HG02623 (cell line): ENCODE data around the gene STARD8.
"Not testable (repeated sequence)": the region's sequence is repeated elsewhere in the genome, so short reads cannot be mapped to it uniquely, and the experiment has no call there.

Experiments
- ATAC-seq: cut with Tn5 transposase; IDR thresholded peaks from one replicate; pipeline ENCODE4 v1.9.1; 2021; ENCODE audit warnings: moderate library complexity; ENCODE audit not compliant: unreplicated experiment

STARD8 gene

DNA sequence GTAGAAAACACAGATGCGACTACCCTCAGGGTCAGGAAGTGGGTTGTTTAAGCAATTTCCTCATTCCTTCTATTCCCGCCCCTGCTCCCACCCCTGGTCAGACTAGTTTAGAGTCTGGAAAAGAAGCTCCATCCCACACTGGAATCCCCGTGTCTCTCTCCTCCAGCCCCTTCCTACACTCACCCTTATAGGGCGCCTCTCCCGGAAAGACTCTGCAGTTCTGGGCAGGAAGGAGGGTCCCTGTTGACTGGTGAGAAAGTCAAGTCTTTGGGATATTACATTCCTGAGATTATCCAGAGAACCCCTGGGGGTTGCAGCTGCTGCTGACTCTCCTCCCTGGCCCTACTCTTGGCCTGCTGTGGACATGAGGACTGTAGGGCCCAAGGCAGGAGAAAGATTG, 11.9 kb downstream of the STARD8 start:
- no peak for ATAC-seq

DNA sequence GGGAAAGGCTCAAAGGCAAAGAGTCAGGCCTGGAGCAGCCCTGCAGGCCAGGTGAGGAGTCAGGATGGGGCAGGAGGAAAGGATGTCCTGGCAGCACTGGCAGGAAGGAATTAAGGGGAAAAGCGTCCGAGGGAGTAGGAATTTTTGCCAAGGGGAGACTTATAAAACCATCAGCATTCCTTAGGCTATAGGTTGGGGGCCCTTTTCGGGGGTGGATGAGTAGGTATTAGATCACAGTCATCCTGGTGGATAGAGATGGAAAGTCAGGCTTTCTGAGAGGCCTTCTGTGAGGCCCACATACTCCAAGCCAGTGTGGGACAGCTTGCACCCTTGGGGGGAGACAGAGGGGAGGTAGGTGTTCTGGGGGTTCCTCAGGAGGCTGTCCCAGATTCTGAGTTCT, 12.3 kb downstream of the STARD8 start:
- ATAC-seq: no peak

DNA sequence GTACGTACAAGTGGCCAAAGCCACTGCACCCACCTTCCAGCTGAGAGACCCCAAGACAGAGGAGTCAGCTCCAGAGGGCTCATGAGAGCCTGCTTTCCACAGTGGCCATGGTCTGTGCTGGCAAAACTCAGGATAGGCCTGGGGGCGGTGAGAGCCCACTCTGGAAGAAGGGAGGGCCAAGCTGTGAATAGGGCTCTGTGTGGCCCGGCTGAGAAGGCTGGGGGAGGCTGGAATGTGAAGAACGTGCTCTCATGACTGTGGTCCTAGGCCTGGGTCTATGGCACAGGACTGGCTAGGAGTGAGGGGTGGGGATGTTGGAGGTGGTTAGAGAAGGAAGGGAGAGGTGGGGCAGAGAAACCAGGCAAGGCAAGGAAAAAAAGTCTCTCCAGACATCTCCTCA, 13.3 kb downstream of the STARD8 start:
- no peak for ATAC-seq

DNA sequence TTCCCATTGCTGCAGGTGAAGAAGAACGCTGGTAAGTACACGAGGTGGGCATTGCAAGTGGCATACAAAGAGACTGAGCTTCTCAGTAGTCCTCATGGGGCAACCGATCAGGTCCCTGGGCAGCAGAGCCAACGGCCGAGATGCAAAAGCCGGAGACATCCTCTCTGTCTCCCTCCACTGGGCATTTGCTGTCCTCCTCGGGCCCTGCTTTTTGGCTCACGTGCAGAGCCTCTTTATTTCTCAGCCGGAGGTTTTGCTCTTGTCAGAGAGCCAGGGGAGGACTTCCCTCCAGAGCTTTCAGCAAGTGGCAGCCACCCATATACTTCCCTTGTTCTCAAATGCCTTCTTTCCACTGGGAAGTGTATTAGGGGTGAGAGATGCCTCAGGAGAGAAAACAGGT, 18.0 kb downstream of the STARD8 start:
- ATAC-seq: no peak

DNA sequence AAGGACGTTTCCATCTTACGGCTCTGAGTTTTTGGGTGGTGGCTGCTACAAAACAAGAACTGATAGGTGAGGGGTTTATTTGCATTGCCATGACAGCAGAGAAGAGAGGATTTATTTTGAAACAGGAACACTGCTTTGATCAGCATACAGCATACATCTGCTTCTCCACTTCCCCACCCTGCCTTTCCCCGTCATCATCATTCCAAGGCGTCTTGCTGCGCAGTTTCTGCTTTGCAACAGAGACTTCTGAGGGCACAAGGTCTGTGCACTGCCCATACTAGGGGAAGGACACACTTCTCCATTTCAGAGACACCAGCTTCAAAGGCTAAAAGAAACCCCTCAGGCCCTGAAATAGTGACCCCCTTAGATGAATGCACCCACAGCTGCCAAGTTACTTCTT, 19.1 kb downstream of the STARD8 start:
- no peak for ATAC-seq

DNA sequence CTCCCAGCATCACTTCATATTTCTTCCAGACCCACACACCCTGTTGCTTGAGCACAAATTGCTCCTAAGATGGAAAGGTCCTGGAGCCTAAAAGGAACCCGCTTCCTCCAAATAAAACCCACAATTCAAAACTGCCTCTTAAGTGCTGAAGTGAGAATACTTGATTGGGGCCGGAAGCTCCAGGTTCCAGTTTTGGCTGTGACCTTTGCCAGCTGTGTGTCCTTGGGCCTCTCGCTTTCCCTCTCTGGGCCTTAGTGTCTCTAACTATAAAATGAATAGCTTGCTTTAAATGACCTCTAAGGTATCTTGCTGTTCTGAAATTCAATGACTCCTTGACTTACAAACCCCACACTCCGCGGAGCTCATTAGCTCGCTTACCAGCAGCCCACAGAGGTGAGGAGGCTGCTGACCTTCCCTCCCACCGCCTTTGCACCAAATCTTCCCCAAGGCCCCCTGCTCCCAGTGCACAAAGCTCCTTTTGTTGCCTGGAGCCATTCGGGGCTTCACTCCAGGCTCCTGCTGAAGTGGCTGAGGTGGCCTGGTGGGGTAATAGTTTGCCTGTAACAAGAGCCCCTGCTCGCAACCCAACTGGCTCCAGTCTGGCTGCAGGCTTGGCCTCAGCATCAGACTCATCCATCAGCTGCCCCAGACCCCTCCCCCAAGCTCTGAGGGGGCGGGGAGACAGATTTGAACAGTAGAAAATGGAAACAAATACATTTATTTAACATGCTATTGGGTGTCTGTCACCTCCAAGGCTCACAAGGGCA, 21.8 kb downstream of the STARD8 start:
- no peak for ATAC-seq

DNA sequence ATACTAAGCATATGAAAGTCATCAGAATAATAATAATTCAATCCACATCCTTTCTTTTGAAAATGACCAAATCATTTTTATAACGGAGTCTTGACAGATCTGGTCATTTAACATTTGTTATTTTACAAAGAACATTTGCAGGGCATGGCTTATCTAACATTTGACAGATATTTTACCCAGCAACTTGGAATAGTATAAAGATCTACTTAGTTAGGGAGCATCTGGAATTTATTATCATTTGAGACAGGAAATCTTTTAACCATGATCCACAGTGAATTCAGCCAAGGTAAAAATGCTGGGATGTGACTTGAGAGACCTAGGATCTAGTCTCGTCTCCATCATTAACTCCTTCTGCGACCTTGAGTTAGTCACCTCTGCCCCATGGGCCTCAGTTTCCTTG, 22.4 kb downstream of the STARD8 start:
- ATAC-seq: no peak

DNA sequence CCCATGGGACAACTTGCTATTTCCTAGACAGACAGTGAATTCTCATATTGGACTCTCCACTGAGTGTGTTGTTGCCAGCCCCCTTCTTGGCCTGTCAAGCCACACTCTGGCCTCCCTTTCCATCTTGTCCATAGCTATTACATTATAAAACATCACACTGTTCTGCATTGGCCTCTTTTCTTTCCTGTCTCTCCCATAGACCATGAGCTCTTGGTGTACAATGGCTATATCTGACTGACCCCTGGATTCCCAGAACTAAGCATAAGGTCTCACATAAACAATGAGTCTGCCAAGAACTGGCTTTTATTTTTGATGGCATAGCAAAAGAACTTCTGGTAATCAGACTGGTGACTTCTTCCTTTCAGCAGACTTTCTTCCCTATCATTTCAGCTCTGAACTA, 23.8 kb downstream of the STARD8 start:
- no peak for ATAC-seq

DNA sequence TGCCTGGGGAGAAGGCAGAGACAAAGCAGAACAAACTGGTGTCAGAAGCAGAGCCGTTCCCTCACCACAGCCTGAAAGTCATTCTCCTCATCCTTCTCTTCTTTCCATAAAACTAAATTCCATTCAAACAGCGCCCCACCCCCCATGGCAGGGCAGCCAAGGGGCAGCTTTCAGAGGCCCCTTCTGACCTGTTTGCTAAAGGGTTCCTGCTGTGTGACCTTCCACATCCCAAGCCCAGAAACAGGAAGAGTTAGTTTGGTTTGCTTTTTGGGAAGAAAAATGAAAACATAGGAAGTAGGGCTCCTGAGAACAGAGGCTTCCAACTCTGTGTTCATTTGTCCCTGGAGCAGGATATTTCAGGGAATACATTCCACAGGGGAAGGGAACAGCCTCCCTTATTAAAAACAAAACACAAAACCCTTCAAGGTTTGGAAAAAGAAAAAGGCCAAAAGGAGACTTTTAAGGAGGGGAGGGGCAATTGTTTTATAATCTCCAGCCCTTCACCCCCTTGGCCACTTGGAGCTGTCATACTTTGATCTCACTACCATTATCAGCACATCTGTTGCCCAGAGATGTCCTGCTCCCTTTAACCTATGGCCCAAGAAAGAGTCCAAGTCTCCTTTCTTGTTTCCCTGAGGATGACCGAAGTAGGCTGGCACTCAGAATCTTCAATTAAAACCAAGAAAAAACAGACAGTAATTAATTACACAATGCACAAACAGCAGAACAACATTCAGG, 25.3 kb downstream of the STARD8 start:
- no peak for ATAC-seq

DNA sequence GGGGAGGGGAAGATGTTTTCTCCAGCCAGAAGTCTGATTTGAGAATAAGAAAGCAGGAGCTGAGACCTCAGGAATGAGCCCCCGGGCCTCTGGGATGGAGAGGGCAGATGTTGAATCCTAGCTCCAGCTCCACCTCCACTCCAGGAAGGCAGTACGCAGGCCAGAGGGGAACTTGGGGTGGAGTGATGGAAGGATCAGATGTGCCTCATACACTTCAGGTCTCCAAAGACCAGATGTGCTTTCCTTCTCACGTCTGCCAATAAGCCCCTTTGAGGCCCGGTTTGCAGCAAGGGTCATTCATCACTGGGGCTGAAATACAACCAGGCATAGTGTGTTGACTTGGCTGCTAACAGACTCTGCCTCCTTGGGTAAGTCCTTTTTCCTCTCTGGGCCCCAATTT, 28.1 kb downstream of the STARD8 start:
- ATAC-seq: no peak

DNA sequence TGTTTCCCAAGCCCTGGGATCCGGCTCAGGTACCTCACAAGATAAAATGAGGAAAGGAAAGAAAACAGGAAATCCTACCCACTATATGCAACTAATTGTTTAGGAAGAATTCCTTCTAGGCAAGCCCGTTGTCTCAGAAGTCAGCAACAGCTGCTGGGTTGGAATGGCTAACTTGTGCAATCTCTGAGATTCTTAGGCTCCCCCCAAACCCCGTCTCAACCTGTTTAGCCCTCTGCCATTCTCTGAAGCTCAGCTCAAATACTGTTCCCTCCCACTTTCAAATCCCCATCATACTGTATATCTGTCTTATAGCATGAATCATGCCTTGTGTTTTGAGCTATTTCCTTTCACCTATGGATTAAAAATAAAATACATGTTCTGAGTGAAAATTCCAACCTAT, 28.9 kb downstream of the STARD8 start:
- ATAC-seq: no peak

DNA sequence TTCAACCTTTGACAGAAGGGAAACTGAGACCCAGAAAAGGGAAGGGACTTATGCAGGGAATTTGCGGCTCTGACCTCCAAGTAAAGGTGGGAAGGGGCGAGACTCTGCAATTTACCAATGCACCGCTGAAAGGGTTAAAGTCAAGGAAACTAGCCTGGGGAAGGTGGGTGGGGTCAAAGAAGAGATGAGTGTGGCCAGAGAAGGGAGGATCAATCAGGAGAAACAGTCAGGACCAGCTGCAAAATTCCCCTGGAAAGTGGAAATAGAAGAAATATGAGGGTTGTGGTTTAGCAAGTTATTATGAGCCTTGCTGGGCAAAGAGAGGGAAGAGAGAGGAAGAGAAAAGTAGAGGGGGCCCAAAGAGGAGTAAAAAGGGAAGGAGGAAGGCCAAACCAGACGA, 30.5 kb downstream of the STARD8 start:
- ATAC-seq: no peak

DNA sequence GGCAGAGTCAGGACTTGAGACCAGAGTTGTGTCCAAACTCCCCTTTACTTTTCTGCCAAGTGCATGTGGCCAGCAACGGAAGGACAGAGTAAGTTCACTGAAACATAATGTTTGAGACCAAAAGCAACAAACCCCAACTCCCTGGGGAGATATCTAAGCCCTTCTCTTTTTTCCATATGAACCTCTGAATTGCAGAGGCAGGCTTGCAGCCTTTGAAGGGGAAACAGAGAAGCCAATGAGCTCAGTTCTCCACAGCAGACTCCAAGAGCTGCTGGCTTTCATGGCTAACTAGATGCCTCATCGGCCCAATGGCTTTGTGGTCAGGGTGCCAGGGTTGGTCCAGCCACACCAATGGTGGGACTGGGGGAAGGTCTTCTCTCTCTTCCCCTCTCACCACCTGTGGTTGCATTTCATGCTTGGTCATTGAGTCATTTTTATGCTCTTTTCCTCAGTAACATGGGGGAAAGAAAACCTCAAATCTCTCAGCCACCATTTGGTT, 34.0 kb downstream of the STARD8 start:
- no peak for ATAC-seq

DNA sequence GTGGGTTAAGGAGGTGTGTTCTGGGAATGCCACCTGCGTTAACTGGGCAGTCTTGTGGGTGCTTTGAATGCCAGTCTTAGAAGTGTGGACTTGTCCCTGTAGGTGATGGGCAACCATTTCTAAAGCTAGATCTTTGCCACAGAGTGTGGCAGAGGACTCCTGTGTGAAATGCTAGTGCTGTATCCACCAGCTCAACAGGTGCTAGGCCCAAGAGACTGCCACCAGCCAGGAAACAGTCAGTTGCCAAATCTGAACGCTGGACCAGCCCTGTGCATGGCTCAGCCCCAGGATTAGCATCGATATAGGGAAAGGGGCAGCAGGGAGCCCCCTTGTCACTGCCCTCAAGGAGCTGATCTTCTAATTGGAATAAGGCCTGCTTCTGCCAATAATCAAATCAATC, 35.3 kb downstream of the STARD8 start:
- no peak for ATAC-seq

DNA sequence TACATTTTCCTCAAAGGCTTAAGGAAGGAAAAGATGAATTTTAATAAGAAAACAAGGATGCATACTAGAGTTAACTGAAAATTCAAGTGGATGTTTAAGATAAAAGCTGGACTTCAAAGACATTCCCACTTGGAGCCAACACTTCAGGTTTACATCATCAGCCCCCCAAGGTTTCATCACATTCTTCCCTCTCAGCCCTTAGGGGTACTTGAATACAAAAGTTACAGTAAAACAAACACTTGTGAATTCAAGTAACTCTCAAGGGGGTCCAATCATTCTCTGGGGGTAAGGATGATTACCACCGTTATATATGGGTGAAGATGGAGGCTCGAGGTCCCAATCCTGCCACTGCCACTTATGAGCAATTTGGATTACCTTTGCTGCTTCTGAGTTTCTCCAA, 36.1 kb downstream of the STARD8 start:
- no peak for ATAC-seq

DNA sequence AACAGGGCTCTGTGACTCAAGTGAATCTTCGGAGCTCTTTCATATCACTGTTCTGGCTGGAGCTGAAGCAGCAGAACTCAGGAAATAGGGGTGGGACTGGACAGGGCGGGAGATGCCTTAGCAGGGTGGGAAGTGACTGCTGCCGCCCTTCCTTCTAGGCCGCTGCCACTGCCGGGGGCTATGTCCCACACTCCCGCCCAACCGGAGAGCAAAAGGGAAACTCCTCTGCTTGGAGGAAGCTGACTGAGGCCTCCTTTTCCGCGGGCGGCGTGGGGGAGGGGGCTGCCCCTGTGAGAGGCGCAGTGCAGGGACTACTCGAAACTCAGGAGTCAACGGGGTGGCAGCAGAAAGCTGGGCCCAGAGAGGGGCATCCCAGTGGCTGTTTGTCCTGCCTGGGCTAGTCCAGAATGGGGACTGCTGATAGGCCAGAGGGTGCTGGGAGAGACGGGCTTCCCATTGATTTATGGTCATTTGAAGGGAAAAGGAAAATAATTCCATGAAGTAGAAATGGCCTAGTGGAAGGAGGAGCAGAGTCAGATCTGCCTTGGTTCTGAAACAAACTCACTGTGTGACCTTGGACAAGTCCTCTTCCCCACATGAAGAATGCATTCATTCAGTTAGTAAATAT, 36.9 kb downstream of the STARD8 start:
- no peak for ATAC-seq

DNA sequence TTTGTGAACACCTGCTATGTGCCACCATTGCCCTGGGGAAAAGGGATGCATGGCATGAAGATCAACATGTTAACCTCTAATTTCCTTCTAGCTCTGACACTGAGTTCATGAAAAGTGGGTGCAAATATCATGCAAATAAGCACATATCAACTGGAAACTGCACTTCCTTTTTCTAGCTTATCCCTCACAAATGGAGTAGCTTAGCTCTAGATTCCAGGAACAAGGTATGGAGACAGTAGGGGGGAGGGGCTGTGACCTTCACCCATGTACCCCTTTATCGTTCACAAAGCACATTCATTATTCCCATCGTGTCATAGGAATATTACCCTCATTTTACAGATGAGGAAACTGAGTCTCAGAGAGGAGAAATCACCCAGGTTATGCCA, 37.4 kb downstream of the STARD8 start:
- no peak for ATAC-seq

DNA sequence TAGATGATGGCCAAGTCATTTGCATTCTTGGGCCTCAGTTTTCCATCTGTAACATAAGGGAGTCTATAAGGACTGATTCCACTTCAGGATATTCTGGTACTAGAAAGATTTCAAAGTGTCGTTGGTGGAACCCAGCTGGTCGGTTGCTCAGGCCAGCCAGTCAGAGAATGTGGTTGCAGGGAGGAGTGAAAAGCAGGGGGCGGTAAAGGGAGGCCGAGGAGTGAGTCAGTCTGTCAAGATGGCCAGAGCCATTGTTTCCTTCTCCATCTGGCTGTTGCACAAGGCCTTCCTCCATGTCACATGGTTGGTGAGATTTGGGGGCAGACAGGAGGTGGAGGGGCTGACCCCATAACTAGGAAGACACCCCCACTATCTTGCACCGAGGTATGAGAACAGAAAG, 38.2 kb downstream of the STARD8 start:
- no peak for ATAC-seq

DNA sequence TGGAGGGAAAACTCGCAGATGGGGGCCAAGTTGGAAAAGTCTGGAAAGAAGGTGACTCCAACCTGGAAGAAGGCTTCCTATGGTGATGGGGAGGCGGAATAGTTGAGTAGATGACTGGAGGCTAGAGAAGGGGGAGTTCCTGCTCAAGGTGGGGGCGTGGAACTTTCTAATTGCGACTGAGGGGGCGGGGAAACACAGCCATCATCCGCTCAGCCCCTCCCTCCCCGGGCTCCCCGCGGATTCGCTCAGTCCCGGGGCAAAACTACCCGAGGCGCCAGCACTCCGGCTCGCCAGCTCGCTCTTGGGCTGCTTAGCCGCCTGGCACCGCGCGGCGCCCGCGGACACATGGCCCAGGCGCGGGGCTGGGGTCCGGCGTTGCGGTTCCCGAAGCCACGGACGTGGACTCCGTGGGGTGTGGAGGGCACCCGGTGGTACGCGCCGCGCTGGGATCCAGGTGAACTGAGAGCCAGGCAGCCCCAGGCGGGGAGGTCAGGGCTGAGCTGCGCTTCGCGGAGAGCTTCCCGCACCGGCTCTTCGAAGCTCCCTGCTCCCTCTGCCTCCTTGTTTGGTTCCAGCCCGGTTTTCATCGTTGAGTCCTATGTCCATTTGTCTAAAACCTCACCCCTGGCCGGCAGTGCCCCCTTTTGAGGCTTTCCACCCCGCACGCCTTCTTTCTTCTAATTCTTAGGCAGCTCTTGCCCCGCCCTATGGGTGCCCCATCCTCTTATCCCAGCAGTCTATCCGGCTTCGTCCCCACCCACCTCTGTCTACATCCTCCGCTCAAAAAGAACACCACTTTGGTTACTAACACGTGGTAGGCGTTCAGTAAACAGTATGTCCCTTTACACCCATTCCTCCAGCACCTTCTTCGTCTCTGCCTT, 38.9 kb downstream of the STARD8 start:
- no peak for ATAC-seq

DNA sequence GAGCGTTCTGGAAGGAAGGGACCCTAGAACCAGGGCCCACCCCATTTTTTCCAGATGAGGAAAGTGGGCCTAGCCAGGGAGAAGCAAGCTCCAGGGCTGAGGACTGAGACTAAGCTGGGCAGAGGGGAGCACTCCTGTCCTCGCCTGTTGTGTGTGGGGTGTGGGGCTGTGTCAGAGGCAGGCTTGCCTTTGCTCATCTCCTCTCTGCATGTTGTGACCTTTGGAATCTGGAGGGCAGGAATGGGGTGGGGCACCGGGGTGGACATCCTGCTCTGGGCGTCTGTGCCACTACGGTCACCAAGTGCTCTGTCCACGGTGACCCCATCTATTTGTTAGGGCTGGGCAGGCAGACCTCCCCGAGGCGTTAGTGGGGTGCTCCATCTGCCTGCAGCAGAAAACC, 41.5 kb downstream of the STARD8 start:
- ATAC-seq: not testable (repeated sequence)

DNA sequence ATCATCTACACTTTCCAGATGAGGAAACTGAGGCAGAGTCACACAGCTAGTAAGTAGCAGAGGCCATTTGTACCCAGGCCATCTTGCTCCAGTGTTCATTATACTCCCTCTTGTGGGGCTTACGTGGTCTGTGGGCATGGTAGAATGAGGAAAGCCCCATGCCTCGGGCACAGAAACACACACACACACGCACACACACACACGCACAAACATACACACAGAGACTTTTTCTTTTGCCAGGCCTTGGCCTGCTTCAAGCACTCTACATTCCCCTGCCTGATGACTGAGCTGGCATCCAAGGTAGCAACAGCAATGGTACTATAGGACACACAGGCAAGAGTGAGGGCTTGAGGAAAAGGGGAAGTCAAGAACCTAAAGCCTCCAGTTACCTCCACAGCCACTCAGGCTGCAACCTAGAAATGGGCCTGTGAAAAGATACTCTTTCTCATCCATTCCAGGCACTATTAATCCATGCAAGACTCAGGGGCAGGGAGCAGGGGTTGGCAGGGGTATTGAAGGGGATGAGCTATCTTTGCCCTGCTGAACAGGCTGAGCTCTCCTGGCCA, 43.6 kb downstream of the STARD8 start:
- ATAC-seq: no peak
